LNCaP clone FGC (cell line): ENCODE data around the gene HIVEP3.

Source experiments
- DNase-seq: peaks from one replicate; pipeline ENCODE4 v3.0.0-alpha.2; 2011; ENCODE audit warnings: low read depth
- H3K4me3 ChIP-seq: 2 replicates; pipeline ENCODE4 v1.5.1; 2011; ENCODE audit warnings: mild to moderate bottlenecking, low read depth, low read length, control low read depth
- TF ChIP-seq, protein P1 (sequence below): IDR thresholded peaks from 2 replicates; pipeline ENCODE4 v1.5.1; 2012; ENCODE audit warnings: mild to moderate bottlenecking; ENCODE audit not compliant: control insufficient read depth, insufficient read depth; ENCODE audit errors: extremely low read depth

HIVEP3 gene

DNA sequence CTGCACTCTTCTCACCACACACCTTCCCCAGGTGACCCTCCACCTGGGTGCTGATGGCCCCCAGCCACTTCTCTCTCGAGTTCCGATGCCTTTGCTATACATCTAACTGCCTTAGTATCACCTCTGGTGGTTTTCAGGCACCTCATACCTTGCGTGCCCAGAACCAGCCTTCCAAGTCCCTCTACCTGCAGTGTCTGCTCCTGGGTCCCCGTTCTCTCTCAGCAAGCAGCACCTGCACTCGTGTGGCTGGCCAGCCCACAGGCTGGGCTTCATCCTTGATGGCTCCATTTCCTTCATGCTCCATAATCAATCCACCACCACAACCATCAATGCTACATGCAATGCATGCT lies 385.0 kb downstream of the HIVEP3 start:
- TF ChIP-seq, protein P1, sequence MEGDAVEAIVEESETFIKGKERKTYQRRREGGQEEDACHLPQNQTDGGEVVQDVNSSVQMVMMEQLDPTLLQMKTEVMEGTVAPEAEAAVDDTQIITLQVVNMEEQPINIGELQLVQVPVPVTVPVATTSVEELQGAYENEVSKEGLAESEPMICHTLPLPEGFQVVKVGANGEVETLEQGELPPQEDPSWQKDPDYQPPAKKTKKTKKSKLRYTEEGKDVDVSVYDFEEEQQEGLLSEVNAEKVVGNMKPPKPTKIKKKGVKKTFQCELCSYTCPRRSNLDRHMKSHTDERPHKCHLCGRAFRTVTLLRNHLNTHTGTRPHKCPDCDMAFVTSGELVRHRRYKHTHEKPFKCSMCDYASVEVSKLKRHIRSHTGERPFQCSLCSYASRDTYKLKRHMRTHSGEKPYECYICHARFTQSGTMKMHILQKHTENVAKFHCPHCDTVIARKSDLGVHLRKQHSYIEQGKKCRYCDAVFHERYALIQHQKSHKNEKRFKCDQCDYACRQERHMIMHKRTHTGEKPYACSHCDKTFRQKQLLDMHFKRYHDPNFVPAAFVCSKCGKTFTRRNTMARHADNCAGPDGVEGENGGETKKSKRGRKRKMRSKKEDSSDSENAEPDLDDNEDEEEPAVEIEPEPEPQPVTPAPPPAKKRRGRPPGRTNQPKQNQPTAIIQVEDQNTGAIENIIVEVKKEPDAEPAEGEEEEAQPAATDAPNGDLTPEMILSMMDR = no peak
- H3K4me3 ChIP-seq = no peak overlapping the region
- no peak for DNase-seq

- no peak for DNase-seq
- TF ChIP-seq, protein P1 = no peak
- no peak overlapping the region for H3K4me3 ChIP-seq
Measured at GRCh38 chr1:41533016-41533730, 385.5 kb downstream of the HIVEP3 start.

DNA sequence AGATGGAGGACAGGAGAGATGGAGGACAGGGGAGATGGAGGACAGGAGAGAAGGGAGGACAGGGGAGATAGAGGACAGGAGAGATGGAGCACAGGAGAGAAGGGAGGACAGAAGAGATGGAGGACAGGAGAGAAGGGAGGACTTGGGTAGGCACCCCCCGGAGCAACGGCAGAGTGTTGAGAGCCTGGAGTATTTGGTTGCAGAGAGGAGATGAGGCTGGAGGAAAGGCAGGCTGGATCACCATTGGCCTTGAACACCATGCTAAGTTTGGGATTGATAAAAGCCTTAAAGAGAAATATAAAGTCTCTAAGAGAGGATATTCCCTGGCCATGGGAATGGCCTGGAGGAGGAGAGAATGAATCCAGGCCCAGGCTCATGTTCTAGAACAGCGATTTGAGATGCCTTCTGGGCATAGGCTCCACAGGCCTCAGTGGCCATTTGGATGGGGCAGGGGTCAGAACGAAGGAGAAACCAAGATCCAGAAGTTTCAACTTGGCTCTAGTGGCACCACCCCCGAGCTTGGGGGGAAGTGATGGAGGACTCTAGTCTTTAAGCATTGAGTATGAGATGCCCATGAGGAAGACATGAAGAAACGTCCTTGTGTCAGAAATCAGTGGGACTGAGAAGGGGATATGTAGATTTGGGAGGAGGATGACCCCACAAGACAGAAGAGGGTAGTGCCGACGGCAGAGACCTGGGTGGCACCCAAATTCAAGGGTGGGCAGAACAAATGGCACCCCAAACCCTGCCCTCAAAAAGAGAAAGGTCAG lies 386.3 kb downstream of the HIVEP3 start:
- no peak for DNase-seq

DNA sequence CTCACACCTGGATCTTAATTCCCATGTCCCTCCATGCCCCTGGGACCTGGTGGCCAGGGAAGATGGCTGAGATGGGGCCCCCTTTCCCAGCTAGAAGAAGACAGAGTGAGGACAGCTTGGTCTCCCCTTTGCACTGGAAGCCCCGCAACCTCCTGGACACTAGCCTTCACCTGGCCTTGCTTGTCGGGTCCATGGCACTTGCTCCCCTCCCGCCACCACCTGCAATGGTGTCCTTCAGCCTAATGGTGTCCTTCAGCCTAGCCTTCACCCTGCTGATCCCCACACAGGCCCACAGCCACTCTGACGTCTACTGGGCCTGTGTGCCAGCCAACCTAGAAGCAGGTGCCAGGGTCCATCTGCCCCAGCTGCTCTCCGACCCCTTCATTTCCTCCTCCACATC lies 388.3 kb downstream of the HIVEP3 start:
- TF ChIP-seq, protein P1 = no peak
- no peak overlapping the region for H3K4me3 ChIP-seq
- no peak for DNase-seq

More for the DNA sequence above, 386.3 kb downstream of the HIVEP3 start:
- TF ChIP-seq, protein P1 = no peak
- H3K4me3 ChIP-seq = no peak overlapping the region

DNA sequence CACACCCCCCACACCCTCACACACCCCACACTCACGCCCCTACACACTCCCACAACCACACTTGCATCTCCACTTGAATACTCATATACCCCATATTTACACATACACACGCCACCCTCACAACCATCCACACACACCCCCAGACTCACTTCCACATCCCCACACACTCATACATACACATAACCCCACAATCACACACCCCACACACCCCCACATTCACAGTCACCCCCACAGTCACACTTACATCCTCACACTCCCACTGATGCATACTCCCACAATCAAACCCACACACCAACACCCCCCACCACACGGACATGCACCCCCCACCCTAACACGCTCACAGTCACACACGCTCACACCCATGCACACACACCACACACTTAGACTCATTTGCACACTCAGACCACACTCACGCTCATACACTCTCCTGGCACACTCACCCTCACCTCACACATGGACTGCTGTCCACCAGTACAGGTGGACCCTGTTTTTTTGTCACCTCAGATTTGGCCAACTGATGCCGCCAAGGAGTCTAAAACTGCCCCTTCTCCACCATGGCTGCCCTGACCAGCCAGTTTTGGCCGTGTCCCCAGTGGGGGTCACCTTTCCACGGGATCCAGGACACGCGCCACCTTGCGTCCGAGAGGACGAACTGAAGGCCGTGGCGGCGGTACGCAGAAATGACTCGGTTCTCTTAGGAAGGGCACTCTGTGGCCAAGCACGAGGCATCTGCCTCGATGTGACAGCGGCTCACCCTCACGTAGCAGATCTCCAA lies 388.9 kb downstream of the HIVEP3 start:
- DNase-seq = no peak

More for the DNA sequence above, 388.9 kb downstream of the HIVEP3 start:
- TF ChIP-seq, protein P1 = 0 out of 2 replicates have a peak, but pooled peaks have one; percentile 10
- no peak overlapping the region for H3K4me3 ChIP-seq
